Mononuclear cell (primary cell): Measurements from ENCODE around the gene VAPA. TPM values are rescaled to one million over a fixed set of nuclear protein-coding genes. Genes with fewer than 3 reads are reported as not detected.

Experiments used
- H3K27me3 ChIP-seq: 2 replicates; pipeline ENCODE4 v1.6.0; 2011; ENCODE audit warnings: low read length, control low read depth; ENCODE audit not compliant: insufficient read depth
- H3K4me1 ChIP-seq: 2 replicates; pipeline ENCODE4 v1.5.1; 2011; ENCODE audit warnings: mild to moderate bottlenecking, low read length, control low read depth; ENCODE audit not compliant: insufficient read depth
- H3K4me3 ChIP-seq: 2 replicates; pipeline ENCODE4 v1.5.1; 2011; ENCODE audit warnings: mild to moderate bottlenecking, low read length, moderate library complexity
- H3K9me3 ChIP-seq: 2 replicates; pipeline ENCODE4 v1.5.1; 2011; ENCODE audit warnings: low read depth, mild to moderate bottlenecking, control low read depth, low read length
- total RNA-seq: library from RNA; depleted of rRNA; stranded (reverse); fragments of >200 nt; gene quantifications from one replicate; pipeline ENCODE4 v1.2.3, GENCODE V29; 2012

The VAPA gene
- total RNA-seq, 1 donor, result 370 TPM

- Histone ChIP-seq H3K27me3 (no peaks in the 10 kb centered on the region), H3K4me3 (no peak overlapping the region), H3K9me3 (no peaks in the 10 kb centered on the region), H3K4me1 (no peaks in the 10 kb centered on the region)
Measured at GRCh38 chr18:9960258-9960904, 46.6 kb downstream of the VAPA start.

DNA sequence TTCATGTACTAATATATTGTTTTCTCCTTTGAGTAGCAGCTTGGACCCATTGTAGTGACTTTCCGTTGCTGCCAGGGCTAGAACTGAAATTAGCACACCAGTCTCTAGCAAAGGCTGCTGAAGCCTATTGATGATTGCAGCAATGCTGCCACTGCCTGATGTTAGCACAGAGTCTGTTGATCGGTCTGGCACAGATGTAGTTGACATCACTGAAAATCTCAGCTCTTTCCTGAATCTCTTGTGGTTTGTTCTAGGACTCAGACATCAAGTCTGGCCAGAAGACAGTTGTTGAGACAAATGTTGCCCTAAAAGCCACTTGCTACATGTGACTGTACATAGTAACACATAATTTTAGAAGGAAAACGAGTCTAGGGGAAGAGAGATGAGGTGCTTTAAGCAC is 47.2 kb downstream of the VAPA start:
- H3K4me1 ChIP-seq, result peaks cover 5% of the 10 kb centered on the region
- H3K4me3 ChIP-seq, result no peak overlapping the region
- no peaks in the 10 kb centered on the region for H3K9me3 ChIP-seq
- no peaks in the 10 kb centered on the region for H3K27me3 ChIP-seq

DNA sequence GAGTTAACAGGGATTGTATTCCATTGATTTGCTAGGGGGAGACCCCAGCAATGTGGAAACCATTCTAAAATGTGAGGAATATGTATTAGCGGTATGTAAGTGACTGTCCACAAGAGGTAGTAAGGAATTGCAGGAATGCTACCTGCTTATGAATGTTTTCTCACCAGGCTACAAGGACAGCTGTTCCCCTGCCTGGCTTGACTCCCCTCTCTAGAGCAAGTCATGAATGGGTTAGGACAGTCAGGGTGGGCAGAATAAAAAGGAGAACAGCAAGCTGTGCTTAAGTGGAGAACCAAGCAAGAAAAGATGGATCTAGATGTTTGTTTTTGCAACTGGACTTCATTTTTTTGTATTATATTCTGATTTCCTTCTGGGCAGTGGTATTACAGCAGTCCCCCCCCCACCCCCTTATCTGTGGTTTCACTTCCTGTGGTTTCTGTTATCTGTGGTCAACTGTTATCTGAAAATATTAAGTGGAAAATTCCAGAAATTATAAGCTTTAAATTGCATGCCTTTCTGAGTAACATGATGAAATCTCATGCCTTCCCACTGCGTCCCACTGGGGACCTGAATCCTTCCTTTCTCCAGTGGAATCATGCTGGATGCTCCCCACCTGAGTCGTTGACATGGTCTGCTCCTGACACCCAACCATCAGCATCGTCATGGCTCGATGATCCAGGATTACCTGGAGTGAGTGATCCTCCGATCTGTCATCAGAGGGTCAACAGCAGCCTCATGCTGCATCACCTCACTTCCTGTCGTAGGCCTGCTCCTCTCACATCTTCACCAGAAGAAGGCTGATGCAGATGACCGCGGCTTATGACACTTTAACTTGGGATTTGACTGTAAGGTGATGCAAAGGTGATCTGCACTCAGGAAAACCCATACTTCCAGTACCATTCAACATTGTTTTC is 52.2 kb downstream of the VAPA start:
- Histone ChIP-seq H3K27me3 (peaks cover 15% of the 10 kb centered on the region), H3K9me3 (no peaks in the 10 kb centered on the region), H3K4me1 (peaks cover 36% of the 10 kb centered on the region), H3K4me3 (no peak overlapping the region)

DNA sequence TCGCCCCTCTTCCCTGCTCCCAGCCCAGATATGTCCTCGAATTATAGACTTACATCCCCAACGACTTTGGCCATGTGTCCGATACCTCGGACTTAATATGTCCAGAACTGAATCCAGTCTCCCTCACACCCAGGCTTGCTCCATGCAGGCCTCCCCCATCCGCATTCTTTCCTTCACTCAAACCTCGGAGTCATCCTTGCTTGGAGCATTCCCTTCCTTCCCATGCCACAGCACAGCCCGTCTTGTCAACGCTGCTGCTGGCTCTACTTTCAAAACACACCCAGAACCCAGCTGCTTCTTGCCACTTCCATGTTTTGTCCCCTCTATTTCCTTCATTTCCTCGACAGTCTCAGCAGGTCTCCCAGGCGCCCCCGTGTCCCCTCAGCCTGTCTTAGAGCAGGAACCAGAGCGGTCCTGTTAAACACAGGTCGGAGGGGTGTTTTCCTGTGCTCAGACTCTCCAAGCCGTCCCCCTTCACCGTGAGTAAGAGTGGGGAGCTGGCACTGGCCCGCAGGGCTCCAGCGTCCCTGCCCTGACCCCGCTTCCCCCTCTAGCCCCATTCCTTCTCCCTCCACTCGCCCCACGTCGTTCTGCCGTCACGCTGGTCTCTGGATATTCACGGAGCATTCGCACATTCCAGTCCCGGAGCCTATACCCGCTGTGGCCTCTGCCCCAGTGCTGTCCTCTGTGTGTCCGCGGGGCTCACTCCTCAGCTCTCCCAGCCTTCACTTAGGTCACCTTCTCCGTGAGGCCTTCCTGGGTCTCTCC is 54.4 kb downstream of the VAPA start:
- Histone ChIP-seq H3K9me3 (no peaks in the 10 kb centered on the region), H3K4me3 (peak overlapping the region; percentile 11), H3K4me1 (peaks cover 36% of the 10 kb centered on the region), H3K27me3 (peaks cover 15% of the 10 kb centered on the region)

- H3K9me3 ChIP-seq, result no peaks in the 10 kb centered on the region
- H3K4me3 ChIP-seq, result no peak overlapping the region
- peaks cover 36% of the 10 kb centered on the region for H3K4me1 ChIP-seq
- peaks cover 15% of the 10 kb centered on the region for H3K27me3 ChIP-seq
Measured at GRCh38 chr18:9969247-9969646, 55.4 kb downstream of the VAPA start.

- Histone ChIP-seq H3K9me3 (peaks cover 12% of the 10 kb centered on the region), H3K4me3 (no peak overlapping the region), H3K4me1 (peaks cover 27% of the 10 kb centered on the region), H3K27me3 (peaks cover 15% of the 10 kb centered on the region)
Measured at GRCh38 chr18:9971313-9971920, 57.6 kb downstream of the VAPA start.

- peaks cover 12% of the 10 kb centered on the region for H3K9me3 ChIP-seq
- no peak overlapping the region for H3K4me3 ChIP-seq
- peaks cover 17% of the 10 kb centered on the region for H3K4me1 ChIP-seq
- peaks cover 11% of the 10 kb centered on the region for H3K27me3 ChIP-seq
Measured at GRCh38 chr18:9973470-9973869, 59.7 kb downstream of the VAPA start.

DNA sequence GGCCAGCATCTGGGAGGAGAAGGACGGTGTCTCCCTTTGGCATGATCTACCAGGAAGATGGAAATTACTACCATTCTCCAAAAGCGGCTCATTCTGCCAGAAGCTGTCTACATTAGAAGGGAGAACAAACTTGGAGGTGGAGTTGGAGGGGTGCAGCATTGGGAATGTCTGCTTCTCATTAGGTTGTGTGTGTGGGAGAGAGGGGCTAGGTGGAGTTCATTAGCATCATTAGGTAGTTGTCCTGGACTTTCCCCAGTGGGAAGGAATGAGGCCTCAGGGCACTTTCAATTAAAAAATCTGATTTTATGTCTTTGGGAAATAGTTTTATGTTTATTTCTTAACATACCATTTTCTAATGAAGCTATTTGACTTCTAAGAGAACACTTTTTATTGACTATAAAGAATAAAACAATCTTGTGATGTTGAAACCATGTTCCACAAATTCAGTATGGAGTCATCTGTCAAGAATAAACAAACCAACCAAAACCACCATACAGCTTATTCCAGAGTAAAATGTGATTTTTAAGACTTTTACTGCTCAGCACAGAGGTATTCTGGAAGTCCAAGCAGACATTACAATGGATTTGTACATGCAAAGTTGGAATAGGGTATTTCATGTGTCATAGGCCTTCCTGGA is 60.6 kb downstream of the VAPA start:
- Histone ChIP-seq H3K9me3 (peaks cover 12% of the 10 kb centered on the region), H3K4me3 (no peak overlapping the region), H3K4me1 (peaks cover 8% of the 10 kb centered on the region), H3K27me3 (peaks cover 11% of the 10 kb centered on the region)

DNA sequence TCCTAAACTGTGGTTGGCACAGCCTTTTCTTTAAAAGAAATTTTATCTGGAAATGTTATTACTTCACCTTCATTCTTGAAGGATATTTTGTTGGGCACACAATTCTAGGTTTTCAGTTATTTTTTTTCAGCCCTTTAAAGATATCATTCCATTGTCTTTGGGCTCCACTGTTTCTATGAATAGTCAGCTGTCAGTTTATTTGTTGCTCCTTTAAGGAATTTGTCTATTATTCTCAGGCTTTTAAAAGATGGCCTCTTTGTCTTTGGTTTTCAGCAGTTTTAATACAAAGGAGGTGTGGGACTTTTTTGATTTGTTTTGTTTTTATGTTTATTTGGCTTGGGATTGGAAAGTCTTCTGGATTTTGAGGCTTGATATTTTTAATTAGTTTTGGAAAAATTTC is 61.8 kb downstream of the VAPA start:
- peaks cover under 1% of the 10 kb centered on the region for H3K27me3 ChIP-seq
- H3K4me1 ChIP-seq, result no peaks in the 10 kb centered on the region
- no peak overlapping the region for H3K4me3 ChIP-seq
- peaks cover 12% of the 10 kb centered on the region for H3K9me3 ChIP-seq

DNA sequence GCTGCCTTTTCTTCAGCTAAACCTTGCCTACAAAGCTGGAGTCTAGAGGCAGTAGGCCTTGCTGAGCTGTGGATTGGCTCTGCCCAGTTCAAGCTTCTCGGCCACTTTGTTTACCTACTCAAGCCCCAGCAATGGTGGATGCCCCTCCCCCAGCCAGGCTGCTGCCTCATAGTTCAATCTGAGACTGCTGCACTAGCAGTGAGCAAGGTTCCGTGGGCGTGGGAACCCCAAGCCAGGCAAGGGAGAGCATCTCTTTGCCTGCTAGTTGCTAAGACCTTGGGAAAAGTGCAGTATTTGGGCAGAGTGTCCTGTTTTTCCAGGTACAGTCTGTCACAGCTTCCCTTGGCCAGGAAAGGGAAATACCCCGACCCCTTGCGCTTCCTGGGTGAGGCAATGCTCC is 68.9 kb downstream of the VAPA start:
- Histone ChIP-seq H3K4me3 (no peak overlapping the region), H3K9me3 (no peaks in the 10 kb centered on the region), H3K4me1 (no peaks in the 10 kb centered on the region), H3K27me3 (no peaks in the 10 kb centered on the region)

- peaks cover 4% of the 10 kb centered on the region for H3K4me1 ChIP-seq
- no peaks in the 10 kb centered on the region for H3K27me3 ChIP-seq
- H3K4me3 ChIP-seq, result no peak overlapping the region
- H3K9me3 ChIP-seq, result no peaks in the 10 kb centered on the region
Measured at GRCh38 chr18:9984080-9984479, 70.3 kb downstream of the VAPA start.

DNA sequence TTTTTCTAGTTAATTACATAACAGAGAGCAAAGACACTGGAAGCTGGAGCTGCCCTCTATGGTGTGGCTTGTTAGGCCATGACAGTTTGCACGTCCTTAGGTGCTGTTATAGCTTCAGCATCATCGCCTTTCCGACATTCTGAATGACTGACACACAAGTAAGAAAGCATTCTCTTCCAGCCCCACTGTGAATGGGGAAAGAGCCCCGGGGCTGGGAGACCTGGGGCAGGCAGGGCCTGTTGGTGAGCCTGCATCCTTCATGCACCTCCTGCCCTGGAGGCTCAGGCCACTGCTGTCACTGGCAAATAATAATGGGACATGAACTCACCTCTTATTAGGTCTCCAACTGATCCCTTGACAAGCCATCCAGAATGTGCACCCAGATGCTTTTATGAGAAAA is 71.8 kb downstream of the VAPA start:
- Histone ChIP-seq H3K4me1 (peaks cover 19% of the 10 kb centered on the region), H3K9me3 (no peaks in the 10 kb centered on the region), H3K4me3 (no peak overlapping the region), H3K27me3 (no peaks in the 10 kb centered on the region)

- no peak overlapping the region for H3K4me3 ChIP-seq
- H3K27me3 ChIP-seq, result no peaks in the 10 kb centered on the region
- peaks cover 26% of the 10 kb centered on the region for H3K4me1 ChIP-seq
- H3K9me3 ChIP-seq, result no peaks in the 10 kb centered on the region
Measured at GRCh38 chr18:9986156-9986930, 72.5 kb downstream of the VAPA start.

DNA sequence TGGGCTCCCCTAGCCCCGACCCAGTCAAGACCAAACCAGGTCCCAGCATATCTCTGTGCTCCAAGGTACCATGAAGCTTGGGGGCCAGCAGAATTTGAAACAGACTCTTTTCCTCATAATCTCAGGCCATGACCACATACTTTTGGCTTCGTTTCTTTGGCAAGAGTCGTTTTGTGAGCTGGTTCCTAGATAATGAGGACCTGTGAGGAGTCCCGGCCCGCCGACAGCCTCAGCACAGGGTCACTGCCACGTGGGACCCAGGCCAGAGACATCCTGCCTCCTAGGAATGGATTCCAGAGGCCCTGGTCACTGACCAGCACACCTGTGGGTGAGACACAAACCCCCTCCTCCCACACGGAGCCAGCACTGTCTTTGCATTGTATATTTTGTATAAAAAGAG is 73.5 kb downstream of the VAPA start:
- H3K4me1 ChIP-seq, result peaks cover 28% of the 10 kb centered on the region
- no peaks in the 10 kb centered on the region for H3K9me3 ChIP-seq
- no peak overlapping the region for H3K4me3 ChIP-seq
- H3K27me3 ChIP-seq, result no peaks in the 10 kb centered on the region
